Chondrocyte (in vitro differentiated cells): ENCODE data around the gene LAMB1. TPM values are rescaled to one million over a fixed set of nuclear protein-coding genes. Genes with fewer than 3 reads are reported as not detected.

ENCODE experiments used
- DNase-seq: peaks from one replicate; pipeline ENCODE4 v3.0.0; 2021; ENCODE audit warnings: mixed read lengths, low spot score
- H3K27ac Mint-ChIP-seq: one replicate; pipeline ENCODE4 v1.8.0; 2021; ENCODE audit warnings: mild to moderate bottlenecking, moderate library complexity, mixed read lengths; ENCODE audit not compliant: unreplicated experiment
- H3K27me3 Mint-ChIP-seq: 2 replicates; pipeline ENCODE4 v1.8.0; 2021; ENCODE audit warnings: low read depth, mixed read lengths
- H3K36me3 Mint-ChIP-seq: 2 replicates; pipeline ENCODE4 v1.8.0; 2021; ENCODE audit warnings: low read depth, mixed read lengths
- H3K4me1 Mint-ChIP-seq: 2 replicates; pipeline ENCODE4 v1.8.0; 2021; ENCODE audit warnings: low read depth, mild to moderate bottlenecking, mixed read lengths
- H3K4me3 Mint-ChIP-seq: one replicate; pipeline ENCODE4 v1.8.0; 2021; ENCODE audit warnings: mild to moderate bottlenecking, moderate library complexity, mixed read lengths; ENCODE audit not compliant: unreplicated experiment
- H3K9me3 Mint-ChIP-seq: 2 replicates; pipeline ENCODE4 v1.8.0; 2021; ENCODE audit warnings: low read depth, mixed read lengths
- total RNA-seq: library from RNA; stranded (reverse); gene quantifications from 3 replicates; pipeline ENCODE4 v1.2.1, GENCODE V29; 2021
- TF ChIP-seq, protein P1 (sequence below): fragments of 200-600 bp; sonication (generic); IDR thresholded peaks from 2 replicates; pipeline ENCODE4 v1.5.0; 2021; ENCODE audit warnings: antibody characterized with exemption, mild to moderate bottlenecking, moderate library complexity

LAMB1 gene
- total RNA-seq, 1 donor from 2014 or later = 466 TPM

DNA sequence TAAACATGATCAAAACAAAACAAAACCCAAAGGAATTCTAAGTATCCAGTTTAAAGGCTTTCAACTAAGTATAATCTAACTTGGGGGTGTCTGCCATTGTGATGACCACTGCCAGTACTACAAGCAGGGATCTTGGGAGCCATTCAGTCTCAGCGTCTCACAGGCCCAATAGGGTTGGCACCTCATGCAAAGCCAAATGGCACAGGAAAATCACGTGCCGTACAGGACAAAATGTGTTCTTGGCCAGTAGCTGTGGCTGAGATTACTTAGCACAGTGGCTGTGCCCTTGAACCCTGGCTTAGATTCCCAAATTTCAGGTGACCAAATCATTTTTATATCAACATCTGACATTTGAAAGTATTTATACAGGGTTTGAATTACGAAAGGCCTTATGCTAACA, 62.0 kb downstream of the LAMB1 start:
- Mint-ChIP-seq H3K4me3 (no peak overlapping the region), H3K4me1 (peaks cover 80% of the 10 kb centered on the region), H3K27ac (peak overlapping the region; percentile 88), H3K27me3 (no peaks in the 10 kb centered on the region), H3K9me3 (no peaks in the 10 kb centered on the region), H3K36me3 (peaks cover 43% of the 10 kb centered on the region)
- DNase-seq = no peak
- TF ChIP-seq, protein P1, sequence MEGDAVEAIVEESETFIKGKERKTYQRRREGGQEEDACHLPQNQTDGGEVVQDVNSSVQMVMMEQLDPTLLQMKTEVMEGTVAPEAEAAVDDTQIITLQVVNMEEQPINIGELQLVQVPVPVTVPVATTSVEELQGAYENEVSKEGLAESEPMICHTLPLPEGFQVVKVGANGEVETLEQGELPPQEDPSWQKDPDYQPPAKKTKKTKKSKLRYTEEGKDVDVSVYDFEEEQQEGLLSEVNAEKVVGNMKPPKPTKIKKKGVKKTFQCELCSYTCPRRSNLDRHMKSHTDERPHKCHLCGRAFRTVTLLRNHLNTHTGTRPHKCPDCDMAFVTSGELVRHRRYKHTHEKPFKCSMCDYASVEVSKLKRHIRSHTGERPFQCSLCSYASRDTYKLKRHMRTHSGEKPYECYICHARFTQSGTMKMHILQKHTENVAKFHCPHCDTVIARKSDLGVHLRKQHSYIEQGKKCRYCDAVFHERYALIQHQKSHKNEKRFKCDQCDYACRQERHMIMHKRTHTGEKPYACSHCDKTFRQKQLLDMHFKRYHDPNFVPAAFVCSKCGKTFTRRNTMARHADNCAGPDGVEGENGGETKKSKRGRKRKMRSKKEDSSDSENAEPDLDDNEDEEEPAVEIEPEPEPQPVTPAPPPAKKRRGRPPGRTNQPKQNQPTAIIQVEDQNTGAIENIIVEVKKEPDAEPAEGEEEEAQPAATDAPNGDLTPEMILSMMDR = no peak

DNA sequence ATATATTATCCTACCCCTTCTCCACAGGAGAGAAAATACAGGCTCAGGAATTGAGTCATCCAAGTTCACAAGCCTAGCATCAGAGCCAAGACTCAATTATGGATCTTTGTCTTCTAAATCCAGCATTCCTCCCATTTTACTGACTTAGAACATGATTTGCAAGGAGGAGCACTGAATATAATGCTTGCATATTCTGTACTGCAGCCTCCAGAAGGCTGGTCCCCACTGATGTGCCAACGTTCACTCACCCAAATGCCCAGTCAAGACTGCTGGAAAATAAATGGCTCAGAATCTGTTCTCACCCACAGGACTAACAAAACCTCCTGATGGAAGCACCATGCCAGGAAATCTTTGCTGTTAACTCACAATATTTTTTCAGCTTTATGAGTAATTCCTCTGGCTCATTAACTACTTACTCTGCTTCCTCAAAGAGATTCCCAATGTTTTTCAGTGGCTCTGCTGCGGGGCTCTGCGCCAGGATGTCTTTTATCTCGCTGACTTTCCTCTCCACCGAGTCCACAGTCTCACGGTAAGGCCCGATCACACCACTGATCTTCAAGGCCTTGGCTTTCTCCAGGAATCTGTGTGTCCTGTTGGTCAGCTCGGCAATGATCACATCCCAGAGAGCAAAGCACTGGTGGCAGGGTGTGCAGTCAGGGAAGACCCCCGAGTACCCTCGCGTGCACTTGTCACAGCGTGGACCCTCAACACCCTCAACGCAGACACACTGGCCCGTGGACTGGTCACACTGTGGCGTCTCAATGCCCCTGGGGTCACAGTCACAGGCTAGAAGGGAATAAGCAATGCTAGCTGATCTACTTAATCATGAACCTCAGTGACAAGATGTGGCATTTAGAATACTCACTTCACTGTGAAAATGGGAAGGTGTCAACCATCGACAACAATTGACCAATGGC, 63.1 kb downstream of the LAMB1 start:
- no peaks in the 10 kb centered on the region for H3K27me3 Mint-ChIP-seq
- peaks cover 40% of the 10 kb centered on the region for H3K36me3 Mint-ChIP-seq

DNA sequence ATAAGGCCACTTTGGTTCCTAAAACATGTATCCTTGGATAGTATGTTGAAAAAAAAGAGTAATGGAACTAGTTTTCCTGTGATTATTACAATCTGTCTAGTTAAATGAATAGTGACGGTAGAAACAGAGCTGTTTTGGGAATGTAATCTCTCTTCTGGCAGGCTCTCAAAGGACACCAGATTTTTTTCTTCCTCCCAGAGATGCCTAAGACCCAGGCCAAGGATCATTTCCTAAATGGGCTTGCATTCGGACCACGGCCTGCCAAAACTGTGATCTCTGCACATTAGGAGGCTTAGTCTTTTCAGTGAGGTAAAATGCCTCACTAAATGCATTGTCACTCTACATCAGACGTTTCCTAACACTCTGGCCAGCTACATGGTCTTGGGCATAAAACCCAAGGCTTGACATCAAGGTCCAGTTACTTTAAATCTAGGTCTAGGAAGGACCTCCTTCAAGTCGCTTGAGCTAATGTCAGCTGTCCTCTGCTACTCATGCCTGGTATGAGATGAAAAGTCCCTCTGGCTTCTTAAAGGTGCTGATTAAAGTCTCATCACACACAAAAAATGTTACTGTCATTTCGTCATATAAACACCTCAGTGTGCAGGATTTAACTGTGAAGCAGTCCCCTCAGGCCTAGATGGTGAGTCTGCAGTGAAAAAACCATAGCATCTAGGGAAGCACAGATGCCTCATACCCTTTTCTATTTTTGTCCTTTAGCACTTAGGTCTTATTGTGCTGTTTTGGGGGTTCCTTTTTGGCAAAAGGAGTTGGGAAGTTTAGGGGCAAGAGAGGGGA, 64.3 kb downstream of the LAMB1 start:
- Mint-ChIP-seq H3K4me1 (peaks cover 80% of the 10 kb centered on the region), H3K36me3 (peaks cover 31% of the 10 kb centered on the region), H3K9me3 (no peaks in the 10 kb centered on the region), H3K27ac (peak overlapping the region; percentile 82), H3K27me3 (no peaks in the 10 kb centered on the region), H3K4me3 (no peak overlapping the region)
- TF ChIP-seq, protein P1 = no peak
- DNase-seq = no peak

More for the DNA sequence above, 63.1 kb downstream of the LAMB1 start:
- no peak for DNase-seq
- TF ChIP-seq, protein P1 = peak; percentile 31
- Mint-ChIP-seq H3K9me3 (no peaks in the 10 kb centered on the region), H3K4me3 (no peak overlapping the region), H3K27ac (peak overlapping the region; percentile 88), H3K4me1 (peaks cover 79% of the 10 kb centered on the region)

DNA sequence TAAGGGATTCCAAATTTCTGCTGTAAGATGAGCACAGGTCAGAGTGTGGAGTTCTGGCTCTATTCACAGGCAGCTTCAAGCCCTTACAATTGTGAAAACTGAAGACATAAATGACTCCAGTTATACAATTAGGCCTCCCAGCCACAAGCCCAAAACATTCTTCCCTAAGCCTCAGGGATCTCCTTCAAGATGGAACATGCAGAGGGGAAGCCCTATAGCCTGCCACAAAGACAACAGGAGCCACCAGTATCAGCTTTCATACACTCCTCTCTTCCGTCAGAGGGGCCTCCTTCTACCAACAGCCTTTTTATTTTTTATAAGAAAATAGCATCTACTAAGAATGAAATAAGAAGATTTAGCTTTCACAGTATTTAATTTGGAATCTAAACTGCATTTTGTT, 65.4 kb downstream of the LAMB1 start:
- TF ChIP-seq, protein P1 = no peak
- Mint-ChIP-seq H3K27ac (peak overlapping the region; percentile 42), H3K9me3 (no peaks in the 10 kb centered on the region), H3K4me3 (no peak overlapping the region), H3K27me3 (no peaks in the 10 kb centered on the region), H3K4me1 (peaks cover 86% of the 10 kb centered on the region), H3K36me3 (peaks cover 36% of the 10 kb centered on the region)
- no peak for DNase-seq

DNA sequence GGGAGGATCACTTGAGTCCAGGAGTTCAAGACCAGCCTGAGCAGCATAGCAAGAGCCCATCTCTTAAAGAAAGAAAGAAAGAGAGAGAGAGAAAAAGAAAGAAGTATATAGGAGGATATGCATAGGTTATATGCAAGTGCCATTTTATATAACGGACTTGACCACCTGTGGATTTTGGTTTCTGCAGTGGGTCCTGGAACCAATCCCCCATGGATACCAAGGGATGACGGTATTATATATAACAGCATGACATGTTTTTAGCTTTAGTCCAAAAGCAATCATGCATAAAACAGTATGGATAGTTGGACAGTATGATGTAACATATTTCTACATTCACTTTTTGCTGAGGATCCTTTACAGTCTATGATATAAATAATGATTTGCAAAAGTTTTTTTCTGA, 66.6 kb downstream of the LAMB1 start:
- peaks cover 36% of the 10 kb centered on the region for H3K36me3 Mint-ChIP-seq
- TF ChIP-seq, protein P1 = no peak
- no peak for DNase-seq
- no peak overlapping the region for H3K27ac Mint-ChIP-seq
- peaks cover 91% of the 10 kb centered on the region for H3K4me1 Mint-ChIP-seq
- no peak overlapping the region for H3K4me3 Mint-ChIP-seq
- no peaks in the 10 kb centered on the region for H3K9me3 Mint-ChIP-seq
- H3K27me3 Mint-ChIP-seq = no peaks in the 10 kb centered on the region
